GM12878 (cell line): ENCODE measurements around the gene STX10. TPM values are rescaled to one million over a fixed set of nuclear protein-coding genes. Genes with fewer than 3 reads are reported as not detected.

ENCODE experiments used
- ATAC-seq: fragments of 200-7000 bp; cut with Tn5 transposase; 3 replicates; pipeline ENCODE4 v1.9.1; 2020; ENCODE audit warnings: mild to moderate bottlenecking, moderate library complexity
- BruUV-seq: library from RNA; stranded (reverse); fragments of 400-500 nt; replicated peaks from 2 replicates; lab custom pipeline; 2021; lab: Mats Ljungman, UMichigan
- CTCF ChIA-PET: fragments of 300-600 bp; sonication (Branson Sonifier 250); formaldehyde crosslinking; extraction: SDS; loops from one replicate; lab custom pipeline; 2021; ENCODE audit warnings: inconsistent platforms; lab: Yijun Ruan, JAX
- POLR2A ChIA-PET: fragments of 350-600 bp; formaldehyde crosslinking; extraction: SDS; loops from one replicate; lab custom pipeline; 2021; ENCODE audit warnings: inconsistent platforms; lab: Charles Lee
- RAD21 ChIA-PET: fragments of 300-600 bp; sonication (Branson Sonifier 250); formaldehyde crosslinking; loops from one replicate; lab custom pipeline; 2023; ENCODE audit warnings: antibody characterized with exemption; ENCODE audit not compliant: unreplicated experiment; lab: Charles Lee
- SMC1A ChIA-PET: fragments of 300-600 bp; sonication (Branson Sonifier 250); formaldehyde crosslinking; loops from one replicate; lab custom pipeline; 2023; ENCODE audit not compliant: unreplicated experiment, uncharacterized antibody; lab: Charles Lee
- DNase-seq: peaks from one replicate; pipeline ENCODE4 v3.0.0-alpha.2; 2011; ENCODE audit warnings: low read depth, low spot score
- FAIRE-seq: peaks from 3 replicates; lab custom pipeline; 2011; peaks lifted over from hg19 to GRCh38; lab: Jason Lieb, UNC
- H2AFZ ChIP-seq: 2 replicates; pipeline ENCODE4 v1.6.0; 2011; ENCODE audit warnings: low read depth, low read length, control low read depth; ENCODE audit not compliant: control insufficient read depth
- H3K27ac ChIP-seq: 2 replicates; pipeline ENCODE4 v1.5.1; 2011; ENCODE audit warnings: control low read depth; ENCODE audit not compliant: control insufficient read depth, insufficient read depth
- H3K27me3 ChIP-seq, 2 experiments: replicated peaks in 1 of 2; 2 replicates each; pipeline versions ENCODE4 v1.6.0 to v1.6.1; 2011; ENCODE audit warnings: low read length in 1 of 2; ENCODE audit not compliant: control insufficient read depth in 2 of 2, insufficient read depth in 2 of 2
- H3K36me3 ChIP-seq, 2 experiments: 2 replicates each; pipeline ENCODE4 v1.5.1; 2011; ENCODE audit warnings: low read length in 1 of 2; ENCODE audit not compliant: control insufficient read depth in 2 of 2, insufficient read depth in 2 of 2
- H3K4me1 ChIP-seq: 2 replicates; pipeline ENCODE4 v1.6.1; 2011; ENCODE audit warnings: mild to moderate bottlenecking, low read length, moderate library complexity, mixed read lengths; ENCODE audit not compliant: control insufficient read depth, insufficient read depth
- H3K4me2 ChIP-seq: 2 replicates; pipeline ENCODE4 v1.6.0; 2011; ENCODE audit warnings: control low read depth; ENCODE audit not compliant: control insufficient read depth, insufficient read depth
- H3K4me3 ChIP-seq: fragments of 200-600 bp; sonication (generic); 2 replicates; pipeline ENCODE4 v1.5.1; 2016
- H3K79me2 ChIP-seq: 2 replicates; pipeline ENCODE4 v1.6.0; 2011; ENCODE audit warnings: low read length; ENCODE audit not compliant: control insufficient read depth, insufficient read depth
- H3K9ac ChIP-seq: 2 replicates; pipeline ENCODE4 v1.8.0; 2011; ENCODE audit warnings: low read length, control low read depth, mixed read lengths; ENCODE audit not compliant: control insufficient read depth, insufficient read depth
- H3K9me3 ChIP-seq: replicated peaks from 3 replicates; pipeline ENCODE4 v1.5.1; 2011; ENCODE audit warnings: mild to moderate bottlenecking, low read length; ENCODE audit not compliant: control insufficient read depth, insufficient read depth
- H4K20me1 ChIP-seq: 2 replicates; pipeline ENCODE4 v1.6.0; 2011; ENCODE audit not compliant: control insufficient read depth, insufficient read depth
- EZH2 ChIP-seq: IDR thresholded peaks from 2 replicates; pipeline ENCODE4 v1.6.1; 2012; ENCODE audit warnings: low read depth, mild to moderate bottlenecking, control low read depth, inconsistent platforms, low read length, borderline replicate concordance; ENCODE audit not compliant: control insufficient read depth
- HDAC6 ChIP-seq: fragments of 200-600 bp; sonication (generic); IDR thresholded peaks from one replicate; pipeline ENCODE4 v1.8.0; 2017; ENCODE audit warnings: antibody characterized with exemption; ENCODE audit not compliant: unreplicated experiment
- HDGF ChIP-seq: fragments of 450-650 bp; IDR thresholded peaks from 2 replicates; pipeline ENCODE4 v1.6.1; 2016; ENCODE audit warnings: antibody characterized with exemption
- JUND ChIP-seq: IDR thresholded peaks from 2 replicates; pipeline ENCODE4 v1.6.1; 2012; ENCODE audit warnings: low read depth, mild to moderate bottlenecking, low read length, improper control_type of control experiment, moderate library complexity
- MTA3 ChIP-seq: IDR thresholded peaks from 2 replicates; pipeline ENCODE4 v1.6.1; 2012; ENCODE audit warnings: low read length, inconsistent platforms, borderline replicate concordance
- MXI1 ChIP-seq: fragments of 150-350 bp; IDR thresholded peaks from 2 replicates; pipeline ENCODE4 v1.6.1; 2011; ENCODE audit warnings: low read depth, mild to moderate bottlenecking, inconsistent platforms, low read length, improper control_type of control experiment
- NFYA ChIP-seq: IDR thresholded peaks from 2 replicates; pipeline ENCODE4 v1.6.1; 2011; ENCODE audit warnings: low read depth, mild to moderate bottlenecking, low read length, improper control_type of control experiment, borderline replicate concordance
- PAX5 ChIP-seq: IDR thresholded peaks from 2 replicates; pipeline ENCODE4 v1.6.1; 2011; ENCODE audit warnings: low read depth, low read length, borderline replicate concordance
- PML ChIP-seq: IDR thresholded peaks from 2 replicates; pipeline ENCODE4 v1.6.1; 2012; ENCODE audit warnings: low read length, inconsistent platforms
- POLR2AphosphoS2 ChIP-seq: IDR thresholded peaks from 2 replicates; pipeline ENCODE4 v1.6.1; 2011; ENCODE audit warnings: low read depth, mild to moderate bottlenecking, low read length, improper control_type of control experiment, moderate library complexity
- SMARCA5 ChIP-seq: fragments of 450-650 bp; IDR thresholded peaks from 2 replicates; pipeline ENCODE4 v1.6.1; 2017; ENCODE audit warnings: mild to moderate bottlenecking
- YY1 ChIP-seq: IDR thresholded peaks from 2 replicates; pipeline ENCODE4 v1.6.1; 2011; ENCODE audit warnings: low read depth, mild to moderate bottlenecking, low read length
- ZBED1 ChIP-seq: IDR thresholded peaks from 2 replicates; pipeline ENCODE4 v1.6.1; 2016; ENCODE audit warnings: borderline replicate concordance
- WGBS: methylation state at CpG from one replicate; pipeline ENCODE4 v1.1.6; 2016; ENCODE audit warnings: low lambda C conversion rate; ENCODE audit not compliant: insufficient replicate concordance, insufficient coverage; ENCODE audit errors: missing lambda C conversion rate; 5-methylcytosine and 5-hydroxymethylcytosine counted together
- in situ Hi-C: fragments of 300-500 bp; cut with MboI; formaldehyde crosslinking; loops from 9 replicates; pipeline ENCODE4 v1.14.3; 2018; ENCODE audit warnings: mixed read lengths
- intact Hi-C: fragments of 100-400 bp; cut with micrococcal nuclease; formaldehyde crosslinking; loops from one replicate; pipeline ENCODE4 v1.14.2; 2022; ENCODE audit not compliant: unreplicated experiment
- polyA plus RNA-seq, 11 experiments: library from polyadenylated mRNA; depleted of rRNA in 4 of 11; unstranded in 6 of 11; stranded (reverse) in 5 of 11; fragments of >200 nt; fragmentation: Nextera tagmentation in 4 of 11; fragmentation: Illumina TruSeq in 1 of 11; extraction: Ambion mirVana in 4 of 11; extraction: Trizol in 1 of 11; gene quantifications; 1 replicate in 1 of 11; 2 replicates in 10 of 11; pipeline versions ENCODE4 v1.2.1 to v1.2.3, GENCODE V29; 2011 to 2016; ENCODE audit warnings: inconsistent platforms in 2 of 11, missing spikeins in 2 of 11, low read depth in 1 of 11
- total RNA-seq, 4 experiments: library from RNA; depleted of rRNA in 3 of 4; stranded (reverse); fragments of >200 nt in 3 of 4; fragmentation: Illumina TruSeq in 1 of 4; extraction: Trizol in 1 of 4; gene quantifications; 2 replicates each; pipeline versions ENCODE4 v1.2.1 to v1.2.3, GENCODE V29; 2013 to 2021

The STX10 gene
- total and polyA plus RNA-seq, 10 of the 15 experiments (the other 5 are each of a cell fraction or from before 2014, with no cell fraction given): 0.56 to 76.1 (median 47.6) TPM

GRCh38 chr19:13127811-13128575 is 22.2 kb downstream of the STX10 start:
- Histone ChIP-seq H3K36me3 (peaks cover 0 to 5% of the 10 kb centered on the region in 2 experiments), H3K27ac (no peak overlapping the region), H3K9me3 (no peaks in the 10 kb centered on the region), H3K4me3 (no peak overlapping the region), H3K4me2 (no peak overlapping the region), H3K27me3 (no peaks in the 10 kb centered on the region), H3K4me1 (no peaks in the 10 kb centered on the region), H3K9ac (no peak overlapping the region), H4K20me1 (peaks cover 7% of the 10 kb centered on the region), H2AFZ (no peak overlapping the region), H3K79me2 (peaks cover 21% of the 10 kb centered on the region)
- ChIA-PET CTCF (interaction anchor here (0.6 to 1.5 kb wide), 2 partner anchors 67 to 153 kb away, joined by 3 read pairs; no protein-coding TSS in a partner anchor), SMC1A (no interaction called here), RAD21 (no interaction called here), POLR2A (no interaction called here)
- WGBS: 79% methylated on average over 6 of the region's 6 CpGs
- no peak for ATAC-seq
- no peak for FAIRE-seq
- TF ChIP-seq EZH2 (no peak), MXI1 (no peak), YY1 (no peak), PML (no peak), MTA3 (no peak), HDGF (no peak), NFYA (no peak), JUND (no peak), SMARCA5 (no peak), POLR2AphosphoS2 (no peak), PAX5 (no peak), HDAC6 (no peak), ZBED1 (no peak)
- intact Hi-C loops: no loop called here
- DNase-seq: no peak
- BruUV-seq: no TSS peak
- in situ Hi-C loops: no loop called here
